ENCODE measurements around the gene ZDHHC3. TPM values are rescaled to one million over a fixed set of nuclear protein-coding genes. Genes with fewer than 3 reads are reported as not detected.

Gene ZDHHC3
- total and polyA plus RNA-seq, 4 donors: 15.4 to 43.0 (median 24.4) TPM

DNA sequence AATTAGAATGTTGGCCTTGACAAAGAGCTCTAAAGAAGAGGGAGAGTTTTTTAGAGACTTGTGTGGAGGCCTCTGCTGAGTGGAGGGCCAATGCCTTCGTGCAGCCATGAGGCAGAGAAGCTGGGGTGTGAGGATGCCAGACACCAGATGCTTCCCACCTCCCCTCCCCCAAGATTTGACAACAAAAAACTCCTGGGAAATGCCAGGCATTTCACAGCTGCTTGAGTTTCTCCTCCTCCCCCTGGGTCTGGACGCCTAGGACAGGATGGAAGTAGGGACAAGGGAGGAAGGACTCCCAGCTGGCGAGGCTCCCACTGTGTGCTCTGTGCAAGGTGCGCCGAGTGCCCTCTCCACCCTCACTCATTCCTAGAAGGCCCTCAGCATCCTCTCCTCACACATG, 81.5 kb downstream of the ZDHHC3 start:
- WGBS: 61% methylated on average over 5 of the region's 5 CpGs
- no peak for DNase-seq (ENCODE audit: low spot score)

DNA sequence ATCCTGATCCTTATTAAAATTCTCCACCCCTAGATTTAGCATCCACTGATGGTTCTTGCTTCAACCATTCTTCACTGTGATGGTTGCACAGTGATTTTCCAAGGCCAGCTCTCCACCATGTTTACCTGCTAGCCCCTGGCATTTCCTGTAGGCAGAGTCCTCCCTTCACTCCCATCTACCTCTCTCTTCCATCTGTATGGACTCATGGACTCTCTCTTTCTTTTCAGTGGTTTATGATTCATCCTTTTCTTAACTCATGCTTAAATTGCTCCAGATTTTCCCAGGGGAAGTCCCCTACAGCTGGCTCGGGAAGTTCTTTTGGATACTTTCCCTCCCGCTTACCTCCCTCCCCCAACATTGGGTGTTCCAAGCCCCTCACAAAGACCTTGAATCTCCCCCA, 82.9 kb downstream of the ZDHHC3 start:
- no peaks in the 10 kb centered on the region for H3K4me1 ChIP-seq (ENCODE audit: control insufficient read depth in 4 of 4, insufficient read depth in 4 of 4, low read length in 3 of 4)
- H3K36me3 ChIP-seq (ENCODE audit: control insufficient read depth in 4 of 4, insufficient read depth in 3 of 4, low read depth in 1 of 4, low read length in 3 of 4): no peaks in the 10 kb centered on the region
- H3K4me3 ChIP-seq (ENCODE audit: low read depth in 1 of 3, low read length in 3 of 3): no peak overlapping the region
- DNase-seq (ENCODE audit: low spot score): no peak
- no peak overlapping the region for H3K27ac ChIP-seq (ENCODE audit: low read depth in 1 of 2, low read length in 2 of 2)
- H3K9ac ChIP-seq (ENCODE audit: low read depth in 1 of 2, low read length in 2 of 2): no peak overlapping the region
- WGBS: 80% methylated on average over 2 of the region's 2 CpGs
- TF ChIP-seq, protein P1, sequence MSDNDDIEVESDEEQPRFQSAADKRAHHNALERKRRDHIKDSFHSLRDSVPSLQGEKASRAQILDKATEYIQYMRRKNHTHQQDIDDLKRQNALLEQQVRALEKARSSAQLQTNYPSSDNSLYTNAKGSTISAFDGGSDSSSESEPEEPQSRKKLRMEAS (IDR thresholded peaks at IDR 0.05): no peak
- no peak for TF ChIP-seq FOXA1 (IDR thresholded peaks at IDR 0.05)
- H3K9me3 ChIP-seq (ENCODE audit: control insufficient read depth in 4 of 4, low read length in 3 of 4): no peaks in the 10 kb centered on the region
- H3K27me3 ChIP-seq (ENCODE audit: control insufficient read depth in 4 of 4, insufficient read depth in 4 of 4, low read length in 3 of 4): no peaks in the 10 kb centered on the region

More for the DNA sequence above, 81.5 kb downstream of the ZDHHC3 start:
- H3K27ac ChIP-seq (ENCODE audit: low read depth in 1 of 2, low read length in 2 of 2): no peak overlapping the region
- H3K4me1 ChIP-seq (ENCODE audit: control insufficient read depth in 4 of 4, insufficient read depth in 4 of 4, low read length in 3 of 4): no peaks in the 10 kb centered on the region
- H3K27me3 ChIP-seq (ENCODE audit: control insufficient read depth in 4 of 4, insufficient read depth in 4 of 4, low read length in 3 of 4): no peaks in the 10 kb centered on the region
- H3K36me3 ChIP-seq (ENCODE audit: control insufficient read depth in 4 of 4, insufficient read depth in 3 of 4, low read depth in 1 of 4, low read length in 3 of 4): no peaks in the 10 kb centered on the region
- no peak overlapping the region for H3K9ac ChIP-seq (ENCODE audit: low read depth in 1 of 2, low read length in 2 of 2)
- H3K4me3 ChIP-seq (ENCODE audit: low read depth in 1 of 3, low read length in 3 of 3): no peak overlapping the region
- TF ChIP-seq RXRA (IDR thresholded peaks at IDR 0.05) (no peak), NR2F2 (IDR thresholded peaks at IDR 0.05) (no peak), HNF4A (conservative IDR thresholded peaks at IDR 0.05) (no peak), YY1 (IDR thresholded peaks at IDR 0.05) (no peak), HNF4G (IDR thresholded peaks at IDR 0.05) (no peak), TAF1 (conservative IDR thresholded peaks at IDR 0.05) (no peak), RAD21 (IDR thresholded peaks at IDR 0.05) (no peak), FOXA1 (IDR thresholded peaks at IDR 0.05) (no peak), SP1 (IDR thresholded peaks at IDR 0.05) (no peak)
- TF ChIP-seq, protein P1 (IDR thresholded peaks at IDR 0.05): no peak
- TF ChIP-seq, protein P2, sequence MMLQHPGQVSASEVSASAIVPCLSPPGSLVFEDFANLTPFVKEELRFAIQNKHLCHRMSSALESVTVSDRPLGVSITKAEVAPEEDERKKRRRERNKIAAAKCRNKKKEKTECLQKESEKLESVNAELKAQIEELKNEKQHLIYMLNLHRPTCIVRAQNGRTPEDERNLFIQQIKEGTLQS (IDR thresholded peaks at IDR 0.05): no peak
- TF ChIP-seq, protein P3, sequence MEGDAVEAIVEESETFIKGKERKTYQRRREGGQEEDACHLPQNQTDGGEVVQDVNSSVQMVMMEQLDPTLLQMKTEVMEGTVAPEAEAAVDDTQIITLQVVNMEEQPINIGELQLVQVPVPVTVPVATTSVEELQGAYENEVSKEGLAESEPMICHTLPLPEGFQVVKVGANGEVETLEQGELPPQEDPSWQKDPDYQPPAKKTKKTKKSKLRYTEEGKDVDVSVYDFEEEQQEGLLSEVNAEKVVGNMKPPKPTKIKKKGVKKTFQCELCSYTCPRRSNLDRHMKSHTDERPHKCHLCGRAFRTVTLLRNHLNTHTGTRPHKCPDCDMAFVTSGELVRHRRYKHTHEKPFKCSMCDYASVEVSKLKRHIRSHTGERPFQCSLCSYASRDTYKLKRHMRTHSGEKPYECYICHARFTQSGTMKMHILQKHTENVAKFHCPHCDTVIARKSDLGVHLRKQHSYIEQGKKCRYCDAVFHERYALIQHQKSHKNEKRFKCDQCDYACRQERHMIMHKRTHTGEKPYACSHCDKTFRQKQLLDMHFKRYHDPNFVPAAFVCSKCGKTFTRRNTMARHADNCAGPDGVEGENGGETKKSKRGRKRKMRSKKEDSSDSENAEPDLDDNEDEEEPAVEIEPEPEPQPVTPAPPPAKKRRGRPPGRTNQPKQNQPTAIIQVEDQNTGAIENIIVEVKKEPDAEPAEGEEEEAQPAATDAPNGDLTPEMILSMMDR (IDR thresholded peaks at IDR 0.05; ENCODE audit: low read depth, low read length, missing input control): no peak
- TF ChIP-seq, protein P4, sequence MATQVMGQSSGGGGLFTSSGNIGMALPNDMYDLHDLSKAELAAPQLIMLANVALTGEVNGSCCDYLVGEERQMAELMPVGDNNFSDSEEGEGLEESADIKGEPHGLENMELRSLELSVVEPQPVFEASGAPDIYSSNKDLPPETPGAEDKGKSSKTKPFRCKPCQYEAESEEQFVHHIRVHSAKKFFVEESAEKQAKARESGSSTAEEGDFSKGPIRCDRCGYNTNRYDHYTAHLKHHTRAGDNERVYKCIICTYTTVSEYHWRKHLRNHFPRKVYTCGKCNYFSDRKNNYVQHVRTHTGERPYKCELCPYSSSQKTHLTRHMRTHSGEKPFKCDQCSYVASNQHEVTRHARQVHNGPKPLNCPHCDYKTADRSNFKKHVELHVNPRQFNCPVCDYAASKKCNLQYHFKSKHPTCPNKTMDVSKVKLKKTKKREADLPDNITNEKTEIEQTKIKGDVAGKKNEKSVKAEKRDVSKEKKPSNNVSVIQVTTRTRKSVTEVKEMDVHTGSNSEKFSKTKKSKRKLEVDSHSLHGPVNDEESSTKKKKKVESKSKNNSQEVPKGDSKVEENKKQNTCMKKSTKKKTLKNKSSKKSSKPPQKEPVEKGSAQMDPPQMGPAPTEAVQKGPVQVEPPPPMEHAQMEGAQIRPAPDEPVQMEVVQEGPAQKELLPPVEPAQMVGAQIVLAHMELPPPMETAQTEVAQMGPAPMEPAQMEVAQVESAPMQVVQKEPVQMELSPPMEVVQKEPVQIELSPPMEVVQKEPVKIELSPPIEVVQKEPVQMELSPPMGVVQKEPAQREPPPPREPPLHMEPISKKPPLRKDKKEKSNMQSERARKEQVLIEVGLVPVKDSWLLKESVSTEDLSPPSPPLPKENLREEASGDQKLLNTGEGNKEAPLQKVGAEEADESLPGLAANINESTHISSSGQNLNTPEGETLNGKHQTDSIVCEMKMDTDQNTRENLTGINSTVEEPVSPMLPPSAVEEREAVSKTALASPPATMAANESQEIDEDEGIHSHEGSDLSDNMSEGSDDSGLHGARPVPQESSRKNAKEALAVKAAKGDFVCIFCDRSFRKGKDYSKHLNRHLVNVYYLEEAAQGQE (IDR thresholded peaks at IDR 0.05): no peak
- no peaks in the 10 kb centered on the region for H3K9me3 ChIP-seq (ENCODE audit: control insufficient read depth in 4 of 4, low read length in 3 of 4)

All from liver (tissue), 9 donors.